NCI-H345 treated with DMSO at 0.1 percent for 48 hours (cell line): ENCODE results near the gene ATXN7L3B.

Experiments
- DNase-seq: peaks from one replicate; lab custom pipeline; 2025; ENCODE audit not compliant: unreplicated experiment; lab: John Stamatoyannopoulos, UW

The ATXN7L3B gene

GRCh38 chr12:74547249-74547648 lies 9.6 kb downstream of the ATXN7L3B start:
- no peak for DNase-seq

- DNase-seq: no peak
These were observed 13.7 kb downstream of the ATXN7L3B start for GRCh38 chr12:74551291-74551690.

DNA sequence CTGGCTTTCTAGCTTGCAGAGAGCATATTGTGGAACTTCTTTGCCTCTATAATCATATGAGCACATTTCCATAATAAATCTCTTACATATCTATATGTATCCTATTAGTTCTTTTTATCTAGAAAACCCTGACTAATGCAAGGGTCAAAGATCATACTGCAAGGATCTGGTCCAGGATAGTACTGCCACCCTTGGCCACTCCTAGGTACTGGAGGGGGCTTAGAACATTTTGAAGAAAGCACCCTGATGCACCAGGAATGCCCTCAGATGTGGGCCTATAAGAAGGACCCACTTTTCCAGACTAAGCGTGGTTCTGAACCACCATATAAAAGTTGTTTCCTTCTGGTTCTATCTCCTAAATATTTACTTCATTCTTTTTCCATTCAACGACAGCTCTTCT lies 14.6 kb downstream of the ATXN7L3B start:
- DNase-seq: no peak

DNA sequence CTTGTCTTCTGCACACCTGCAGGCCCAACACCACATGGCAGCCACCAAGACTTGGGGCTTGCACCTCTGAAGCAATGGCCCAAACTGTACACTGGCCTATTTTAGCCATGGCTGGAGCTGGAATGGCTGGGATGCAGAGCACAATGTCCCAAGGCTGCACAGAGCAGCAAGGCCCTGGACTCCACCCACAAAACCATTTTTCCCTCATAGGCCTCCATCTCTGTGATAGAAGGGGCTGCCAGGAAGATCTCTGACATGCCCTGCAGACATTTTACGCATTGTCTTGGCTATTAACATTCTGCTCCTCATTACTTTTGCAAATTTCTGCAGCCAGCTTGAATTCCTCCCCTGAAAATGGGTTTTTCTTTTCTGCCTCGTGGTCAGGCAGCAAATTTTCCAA lies 22.1 kb downstream of the ATXN7L3B start:
- DNase-seq: no peak

DNA sequence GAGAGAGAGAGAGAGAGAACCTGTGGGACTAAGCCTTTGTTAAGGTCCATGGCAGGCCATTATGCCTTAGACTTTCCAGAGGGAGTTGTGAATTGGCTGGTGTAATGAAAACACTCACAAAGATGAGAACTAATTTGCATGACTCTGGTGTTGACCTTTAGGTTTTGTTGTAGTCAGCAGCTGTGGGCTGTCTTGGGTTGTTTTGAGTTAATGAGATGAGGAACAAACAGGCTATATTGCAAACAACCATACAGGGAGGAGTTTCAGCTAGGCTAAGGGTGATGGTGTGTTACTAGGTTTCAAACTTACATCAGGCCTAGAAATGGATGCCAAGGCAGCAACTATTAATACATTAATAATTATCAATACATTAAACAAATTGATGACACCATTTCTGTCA lies 26.3 kb downstream of the ATXN7L3B start:
- DNase-seq: no peak

- no peak for DNase-seq
These were observed 40.9 kb downstream of the ATXN7L3B start for GRCh38 chr12:74578486-74578885.

GRCh38 chr12:74579446-74579845 lies 41.8 kb downstream of the ATXN7L3B start:
- no peak for DNase-seq

DNA sequence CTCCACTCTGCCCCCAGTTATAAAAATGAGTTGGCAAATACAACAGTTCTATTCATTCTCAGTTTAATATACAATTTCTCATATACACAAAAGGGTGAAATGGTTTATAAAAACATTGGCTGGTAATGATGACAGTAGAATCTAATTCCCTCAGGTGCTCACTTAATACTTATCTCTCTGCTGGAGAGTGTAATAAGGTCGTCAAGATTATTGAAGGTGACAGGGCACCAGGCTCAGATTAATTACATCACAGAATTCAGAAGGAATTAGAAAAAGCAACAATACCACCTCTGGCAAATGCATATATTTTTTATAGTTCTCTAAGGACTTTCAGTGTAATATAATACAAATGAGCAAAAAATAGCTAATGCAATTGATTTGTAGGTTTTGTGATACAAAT lies 42.3 kb downstream of the ATXN7L3B start:
- DNase-seq: no peak

DNA sequence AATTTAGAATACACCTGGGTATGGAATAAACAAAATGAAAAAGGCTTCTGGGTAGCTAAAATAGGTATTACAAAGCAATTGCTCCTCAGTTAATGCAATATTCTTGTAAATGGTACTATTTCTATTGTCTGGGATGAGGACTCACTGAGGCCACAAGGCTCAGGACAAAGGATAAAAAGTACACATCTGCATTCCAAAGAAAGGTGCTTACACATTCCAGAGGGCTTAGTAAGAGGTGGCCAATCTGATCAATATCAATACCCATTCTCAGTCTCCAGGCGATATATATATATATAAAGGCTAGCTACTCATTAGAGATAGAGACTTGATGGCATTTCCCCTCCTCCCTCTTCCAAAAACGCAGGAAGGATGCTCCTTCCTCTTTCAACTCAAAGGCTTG lies 43.8 kb downstream of the ATXN7L3B start:
- no peak for DNase-seq

- DNase-seq: no peak
These were observed 46.9 kb downstream of the ATXN7L3B start for GRCh38 chr12:74584483-74585062.

- no peak for DNase-seq
These were observed 48.6 kb downstream of the ATXN7L3B start for GRCh38 chr12:74586251-74586650.
